Colon (tissue), 2 donors: ENCODE data around the gene LPGAT1.

ENCODE experiments used
- FAIRE-seq: peaks from 2 replicates; lab custom pipeline; 2012; peaks lifted over from hg19 to GRCh38; lab: Jason Lieb, UNC
- donor health status: control.
- donor health status: control.

The LPGAT1 gene

DNA sequence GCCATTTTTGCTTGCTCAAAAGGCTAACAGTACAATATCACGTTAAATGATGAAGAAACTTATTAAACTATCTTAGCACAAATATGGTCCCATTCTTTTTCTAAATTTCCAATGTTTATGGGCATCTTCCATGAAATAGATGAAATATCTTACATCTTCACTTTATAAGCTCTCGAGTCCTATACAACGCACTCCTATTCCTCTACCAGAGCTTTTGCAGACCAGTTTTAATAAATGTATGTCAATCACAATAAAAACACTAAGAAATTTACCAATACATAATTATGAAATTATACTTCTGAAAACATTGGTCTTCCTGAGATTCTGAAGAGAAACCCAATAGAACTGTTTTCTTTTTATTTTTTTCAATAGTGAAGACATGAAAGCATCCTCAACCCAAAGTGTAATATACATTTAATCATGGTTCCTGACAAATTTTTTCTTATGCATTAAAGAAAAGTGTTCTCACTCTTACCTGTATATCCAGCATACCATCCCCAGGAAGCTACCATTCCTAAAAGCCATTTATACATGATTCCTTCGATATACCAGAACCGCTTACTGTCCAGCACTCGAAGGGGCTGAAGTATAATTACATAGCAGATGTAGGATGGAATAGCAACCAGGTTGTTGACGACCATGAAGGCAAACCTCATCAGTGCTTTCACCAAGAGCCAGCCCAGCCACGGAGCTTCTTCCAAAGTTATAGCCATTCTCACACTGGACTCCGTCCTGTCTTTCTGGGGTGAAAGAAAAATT, 1.8 kb downstream of the LPGAT1 start:
- no peak for FAIRE-seq

DNA sequence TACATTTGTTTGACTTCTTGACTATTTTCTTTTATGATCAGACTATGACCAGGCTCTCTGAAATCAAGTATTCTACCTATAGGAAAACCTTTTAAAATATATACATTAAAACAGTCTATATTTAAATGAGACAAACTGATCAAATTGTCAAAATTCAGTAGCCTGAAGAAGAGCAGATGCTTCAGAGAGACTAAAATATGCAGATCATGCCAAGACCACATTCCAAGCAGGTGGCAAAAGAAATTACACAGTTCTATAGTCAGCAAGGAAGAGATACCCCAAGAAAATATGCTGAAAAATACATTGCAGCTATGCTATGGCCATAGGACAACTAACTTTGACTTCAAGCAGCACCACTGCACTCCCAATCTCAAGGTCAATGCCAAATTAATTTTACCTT, 3.5 kb downstream of the LPGAT1 start:
- FAIRE-seq, result no peak

GRCh38 chr1:211825980-211826379, 4.6 kb downstream of the LPGAT1 start:
- FAIRE-seq, result no peak

DNA sequence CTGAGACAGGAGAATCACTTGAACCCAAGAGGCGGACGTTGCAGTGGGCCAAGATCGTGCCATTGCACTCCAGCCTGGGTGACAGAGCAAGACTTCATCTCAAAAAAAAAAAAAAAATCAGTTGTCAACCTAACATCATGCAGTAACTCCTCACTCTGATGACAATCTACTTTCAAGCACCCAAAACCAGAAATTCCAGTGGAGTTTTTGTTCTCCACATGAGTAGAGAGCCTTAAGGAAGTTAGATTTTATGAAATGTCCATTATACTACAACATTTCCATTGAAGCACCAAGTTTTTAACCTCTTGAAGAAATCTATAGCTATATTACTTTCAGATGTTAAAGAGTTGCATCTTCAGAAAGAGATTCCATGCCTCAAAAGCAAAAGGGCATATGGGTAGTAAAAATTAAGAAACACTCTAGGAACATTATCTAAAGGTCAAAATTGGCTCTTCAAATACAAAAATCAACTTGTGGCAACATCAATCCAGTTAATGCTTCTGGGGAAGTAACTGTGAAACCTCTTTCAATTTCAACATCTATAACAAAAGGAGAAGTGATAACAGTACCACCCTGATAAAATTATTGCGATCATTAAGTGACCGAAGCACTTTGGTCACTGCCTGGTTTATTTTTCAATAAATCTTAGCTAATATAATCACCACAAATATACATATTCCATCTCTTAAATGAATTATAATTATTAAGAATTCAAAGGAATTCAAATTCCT, 7.7 kb downstream of the LPGAT1 start:
- no peak for FAIRE-seq

- no peak for FAIRE-seq
Observed at GRCh38 chr1:211816586-211816985, 14.0 kb downstream of the LPGAT1 start.

GRCh38 chr1:211814313-211814712, 16.2 kb downstream of the LPGAT1 start:
- FAIRE-seq, result no peak

- no peak for FAIRE-seq
Observed at GRCh38 chr1:211813590-211813989, 17.0 kb downstream of the LPGAT1 start.

- no peak for FAIRE-seq
Observed at GRCh38 chr1:211812584-211812983, 18.0 kb downstream of the LPGAT1 start.

GRCh38 chr1:211811848-211812247, 18.7 kb downstream of the LPGAT1 start:
- FAIRE-seq, result no peak

DNA sequence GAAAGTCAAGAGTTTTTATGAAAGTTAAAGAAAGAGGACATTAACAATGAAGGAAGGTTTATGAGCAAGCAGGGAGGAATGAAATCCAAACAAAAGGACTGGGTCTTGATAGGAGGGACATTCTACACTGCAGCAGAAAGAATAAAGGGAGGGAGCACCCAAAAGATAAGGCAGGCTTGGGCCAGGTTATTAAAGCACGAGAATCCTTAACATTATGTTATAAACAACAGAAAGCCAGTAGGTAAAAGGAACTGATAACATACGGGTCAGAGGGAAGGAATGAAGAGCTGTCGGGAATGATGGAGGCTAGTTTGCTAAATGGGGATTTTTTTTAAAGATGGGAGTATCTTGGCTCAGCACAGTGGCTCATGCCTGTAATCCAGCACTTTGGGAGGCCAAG, 19.4 kb downstream of the LPGAT1 start:
- no peak for FAIRE-seq

DNA sequence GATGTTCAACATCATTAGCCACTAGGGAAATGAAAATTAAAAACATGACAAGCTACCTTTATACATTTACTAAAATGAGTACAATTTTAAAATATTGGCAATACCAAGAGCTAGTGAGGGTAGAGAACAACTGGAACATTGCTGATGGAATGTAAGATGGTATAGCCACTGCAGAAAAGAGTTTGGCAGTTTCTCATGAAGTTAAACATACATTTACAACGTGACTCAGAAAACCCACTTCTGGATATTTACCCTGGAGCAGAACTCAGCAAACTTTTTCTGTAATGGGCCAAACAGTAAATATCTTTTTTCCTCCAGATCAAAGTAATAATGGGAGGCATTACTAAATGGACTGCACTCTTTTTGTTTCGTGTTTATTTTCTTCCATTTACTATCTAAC, 22.1 kb downstream of the LPGAT1 start:
- FAIRE-seq, result no peak

DNA sequence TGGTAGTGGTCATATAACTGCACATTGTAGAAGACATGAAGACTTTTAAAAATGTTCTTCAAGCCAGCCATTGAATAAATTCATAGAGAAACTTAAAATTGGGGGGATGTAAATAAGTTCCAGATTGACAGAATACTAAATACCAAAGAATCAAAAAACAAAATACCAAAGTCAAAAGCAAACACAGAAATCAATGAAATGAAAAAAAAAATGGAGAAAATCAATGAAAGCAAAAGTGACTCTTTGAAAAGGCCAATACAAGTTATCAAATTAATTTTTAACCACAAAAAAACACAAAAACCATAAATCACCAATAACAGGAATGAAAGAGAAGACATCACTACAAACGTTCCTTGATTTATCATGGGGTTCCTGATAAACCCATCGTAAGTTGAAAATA, 25.6 kb downstream of the LPGAT1 start:
- FAIRE-seq, result no peak

- FAIRE-seq, result no peak
Observed at GRCh38 chr1:211800925-211801607, 29.5 kb downstream of the LPGAT1 start.

- no peak for FAIRE-seq
Observed at GRCh38 chr1:211797994-211798393, 32.6 kb downstream of the LPGAT1 start.

- no peak for FAIRE-seq
Observed at GRCh38 chr1:211791979-211792378, 38.6 kb downstream of the LPGAT1 start.

DNA sequence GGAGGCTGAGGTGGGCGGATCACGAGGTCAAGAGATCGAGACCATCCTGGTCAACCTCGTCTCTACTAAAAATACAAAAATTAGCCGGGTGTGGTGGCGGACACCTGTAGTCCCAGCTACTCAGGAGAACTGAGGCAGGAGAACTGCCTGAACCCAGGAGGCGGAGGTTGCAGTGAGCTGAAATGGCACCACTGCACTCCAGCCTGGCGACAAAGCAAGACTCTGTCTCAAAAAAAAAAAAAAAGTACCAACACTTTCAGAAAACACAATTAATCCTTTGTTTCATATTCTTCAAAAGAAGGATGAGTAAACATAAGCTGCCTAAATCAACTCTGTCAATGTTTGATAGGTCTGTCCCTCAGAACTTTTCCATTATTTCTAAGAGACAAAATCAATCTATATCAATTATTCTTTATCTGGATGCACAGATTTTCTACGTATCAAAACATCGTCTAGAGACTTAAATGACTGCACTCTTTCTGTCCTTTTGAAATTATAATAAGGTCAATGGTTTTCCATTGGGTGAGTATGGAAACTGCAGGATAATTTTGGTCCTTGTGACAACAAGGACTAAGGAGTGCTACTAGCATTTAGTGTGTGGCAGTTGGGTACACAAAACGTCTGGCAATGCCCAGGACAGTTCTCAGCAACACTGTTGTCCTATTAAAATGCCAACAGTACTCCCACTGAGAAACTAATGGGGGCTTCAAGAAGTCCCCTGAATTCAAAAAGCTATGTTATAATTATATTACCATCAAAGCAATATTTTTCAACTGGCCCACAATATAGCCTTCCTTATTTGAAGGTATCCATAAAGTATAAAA, 40.7 kb downstream of the LPGAT1 start:
- FAIRE-seq, result no peak

- FAIRE-seq, result no peak
Observed at GRCh38 chr1:211788626-211789025, 41.9 kb downstream of the LPGAT1 start.

DNA sequence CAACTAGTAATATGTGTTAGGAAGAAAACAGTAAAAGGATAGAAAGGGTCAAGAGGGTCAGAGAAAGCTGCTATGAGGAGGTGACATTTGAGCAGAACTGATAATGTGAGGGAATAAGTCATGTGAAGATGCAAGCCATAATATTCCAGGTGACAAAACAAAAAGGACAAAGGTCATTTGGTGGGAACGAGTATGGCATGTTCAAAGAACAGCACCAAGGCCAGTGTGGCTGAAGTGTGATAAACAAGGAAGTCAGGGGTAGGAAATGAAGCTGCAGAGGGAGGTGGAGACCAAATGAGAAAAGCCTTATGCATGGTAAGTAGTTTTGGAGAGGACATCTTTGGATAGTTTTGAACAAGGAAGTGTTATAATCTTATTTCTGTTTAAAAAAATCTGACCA, 46.7 kb downstream of the LPGAT1 start:
- FAIRE-seq, result no peak

- no peak for FAIRE-seq
Observed at GRCh38 chr1:211783266-211783665, 47.3 kb downstream of the LPGAT1 start.

- FAIRE-seq, result no peak
Observed at GRCh38 chr1:211781260-211781659, 49.3 kb downstream of the LPGAT1 start.

- FAIRE-seq, result no peak
Observed at GRCh38 chr1:211775170-211775569, 55.4 kb downstream of the LPGAT1 start.

DNA sequence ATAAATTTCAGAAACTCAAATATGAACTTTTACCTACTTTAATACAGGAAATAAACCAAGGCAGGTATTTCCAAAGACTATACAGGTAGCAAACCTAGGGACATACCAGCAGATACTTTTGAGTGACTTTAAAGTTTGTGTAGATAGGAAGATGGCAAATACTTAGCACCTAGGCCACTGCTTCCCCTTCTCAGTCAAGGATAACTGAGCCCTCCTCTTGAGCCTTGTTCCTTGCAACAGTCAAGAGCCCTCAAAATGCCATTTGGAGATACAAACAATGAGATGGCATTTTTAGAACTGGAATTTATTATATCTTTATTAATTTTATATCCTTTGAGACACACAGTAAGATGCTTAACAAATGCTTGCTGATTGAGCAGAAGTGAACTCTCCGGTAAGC, 65.9 kb downstream of the LPGAT1 start:
- no peak for FAIRE-seq
